Skeletal muscle cell (primary cell): Measurements from ENCODE around the gene GPI.

Source experiments
- DNase-seq: peaks from one replicate; pipeline ENCODE4 v3.0.0-alpha.2; 2010; ENCODE audit warnings: low read depth
- H3K4me3 ChIP-seq: 2 replicates; pipeline ENCODE4 v1.5.1; 2011; ENCODE audit warnings: low read depth, mild to moderate bottlenecking, control low read depth, low read length, moderate library complexity

GPI gene

DNA sequence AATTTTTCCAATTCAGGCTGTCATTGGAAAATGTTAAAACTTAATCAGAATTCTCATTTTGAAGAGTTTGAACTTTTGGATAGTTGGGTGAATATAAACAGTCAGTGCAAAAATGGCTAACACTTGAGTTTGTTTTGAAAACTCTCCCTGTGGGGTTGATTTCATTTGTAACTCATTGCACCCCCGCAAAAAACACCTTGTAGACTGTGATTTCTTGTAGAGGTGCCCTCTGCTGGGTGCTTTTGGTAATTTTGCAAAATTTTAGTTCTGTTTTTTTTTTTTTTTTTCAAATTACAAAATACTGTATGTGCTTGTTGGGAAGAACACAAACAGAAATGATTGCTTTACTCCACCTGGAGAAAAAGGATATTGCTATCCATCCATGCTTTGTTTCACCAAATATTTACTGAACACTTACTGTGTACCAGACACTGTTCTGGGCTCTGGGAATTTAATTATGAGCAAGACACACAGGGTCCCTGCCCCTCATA, 28.2 kb upstream of the GPI start:
- DNase-seq = no peak

DNA sequence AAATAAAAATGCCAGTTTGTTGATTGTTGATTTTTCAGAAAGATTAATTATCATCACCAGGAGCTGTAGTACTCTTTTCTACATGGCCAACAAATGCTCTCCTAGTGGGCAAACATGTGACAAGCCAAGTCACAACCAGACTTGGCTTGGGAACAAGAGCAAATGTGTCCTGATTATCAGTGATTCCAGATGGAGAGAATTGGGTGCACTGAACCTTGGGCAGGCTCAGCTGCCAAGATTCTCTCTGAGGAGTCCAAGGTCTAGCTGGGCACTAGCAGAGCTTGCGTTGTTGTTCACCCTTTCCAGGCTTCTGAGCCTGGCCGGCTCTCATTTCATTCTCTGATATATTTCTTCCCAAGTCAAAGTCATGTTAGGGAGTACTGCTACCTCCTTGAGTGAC, 27.3 kb upstream of the GPI start:
- H3K4me3 ChIP-seq = no peak overlapping the region
- DNase-seq = no peak

More for the DNA sequence above, 28.2 kb upstream of the GPI start:
- H3K4me3 ChIP-seq = no peak overlapping the region

DNA sequence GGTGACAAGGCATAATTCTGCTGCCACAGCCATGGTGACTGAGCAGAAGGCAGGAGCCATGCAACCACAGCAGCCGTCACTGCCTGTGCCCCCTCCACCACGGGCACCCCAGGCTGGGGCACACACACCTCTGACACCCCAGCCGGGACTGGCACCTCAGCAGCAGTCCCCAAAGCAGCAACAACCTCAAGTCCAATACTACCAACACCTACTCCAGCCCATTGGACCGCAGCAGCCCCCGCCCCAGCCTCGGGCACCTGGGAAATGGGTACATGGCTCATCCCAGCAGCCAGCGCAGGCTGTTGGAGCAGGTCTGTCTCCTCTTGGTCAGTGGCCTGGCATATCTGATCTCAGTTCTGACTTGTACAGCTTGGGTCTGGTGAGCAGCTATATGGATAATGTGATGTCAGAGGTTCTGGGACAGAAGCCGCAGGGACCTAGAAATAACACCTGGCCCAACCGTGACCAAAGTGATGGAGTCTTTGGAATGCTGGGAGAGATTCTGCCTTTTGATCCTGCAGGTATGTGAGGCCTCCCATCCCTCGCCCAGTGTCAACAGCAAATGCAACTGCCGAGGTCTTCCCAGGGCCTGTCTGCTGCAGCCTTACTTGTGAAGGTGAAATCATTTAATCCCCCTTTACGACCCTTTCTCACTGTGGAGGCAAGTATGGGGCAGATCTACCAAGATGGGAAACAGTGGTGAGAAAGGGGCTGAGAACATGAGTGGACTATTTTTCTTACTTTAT, 22.9 kb upstream of the GPI start:
- no peak overlapping the region for H3K4me3 ChIP-seq
- no peak for DNase-seq

DNA sequence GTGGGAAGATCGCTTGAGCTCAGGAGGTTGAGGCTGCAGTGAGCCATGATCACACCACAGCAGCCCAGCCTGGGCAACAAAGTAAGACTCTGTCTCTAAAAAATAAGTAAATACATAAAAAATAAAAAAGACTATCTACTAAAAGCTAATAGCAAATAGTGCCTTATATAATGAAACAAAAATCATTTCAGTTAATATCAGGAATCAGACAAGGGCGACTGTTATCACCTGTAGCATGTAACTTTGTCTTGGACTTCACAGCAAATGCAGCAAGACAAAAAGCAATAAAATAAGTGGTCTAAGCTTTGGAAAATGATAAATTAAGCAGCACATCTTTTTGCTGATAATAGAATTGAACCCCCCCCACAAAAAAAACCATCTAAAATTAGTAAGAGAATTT, 21.2 kb upstream of the GPI start:
- no peak for DNase-seq
- no peak overlapping the region for H3K4me3 ChIP-seq

DNA sequence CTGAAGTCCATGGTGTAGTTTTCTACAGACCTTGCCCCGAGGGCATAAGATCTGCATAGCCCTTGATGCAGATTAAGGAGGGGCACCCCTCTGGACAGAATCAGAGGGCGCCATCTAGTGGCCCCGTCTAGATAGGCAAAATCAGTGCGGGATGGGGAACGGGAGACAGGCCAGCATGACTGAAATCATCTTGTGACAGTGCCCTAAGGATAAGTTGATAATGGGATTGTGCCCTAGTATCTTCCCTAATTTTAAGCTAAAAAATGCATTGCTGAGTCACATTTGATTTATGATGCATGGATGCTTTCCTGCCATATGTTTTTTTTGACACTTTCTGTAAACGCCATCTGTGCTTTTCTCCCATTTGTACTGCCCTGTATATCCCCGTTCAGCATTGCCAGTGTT, 19.0 kb upstream of the GPI start:
- H3K4me3 ChIP-seq = no peak overlapping the region
- DNase-seq = no peak

DNA sequence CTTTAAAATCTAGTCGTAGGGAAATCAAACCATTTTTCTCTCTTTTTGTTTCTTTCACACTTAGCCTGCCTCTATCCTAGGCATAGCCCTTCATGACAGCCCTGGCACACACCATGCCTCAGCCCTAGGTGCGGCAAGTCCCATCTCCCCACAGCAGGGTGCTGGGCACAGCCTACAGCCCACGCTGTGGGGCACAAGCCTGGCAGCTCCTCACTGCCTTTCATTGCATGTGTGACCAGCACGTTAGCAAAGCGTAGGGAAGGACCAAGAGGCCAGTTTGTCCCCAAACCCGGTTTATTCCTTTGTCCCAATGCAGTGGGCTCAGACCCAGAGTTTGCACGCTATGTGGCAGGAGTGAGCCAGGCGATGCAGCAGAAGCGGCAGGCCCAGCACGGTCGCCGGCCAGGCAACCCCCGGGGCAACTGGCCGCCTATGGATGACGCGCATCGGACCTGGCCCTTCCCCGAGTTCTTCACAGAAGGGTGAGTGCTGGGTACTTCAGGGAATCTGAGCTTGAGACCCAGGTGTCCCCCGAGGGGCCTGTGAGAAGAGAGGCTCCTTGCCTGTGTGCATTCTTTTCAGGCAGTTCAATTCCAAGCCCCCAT, 17.3 kb upstream of the GPI start:
- DNase-seq = no peak
- no peak overlapping the region for H3K4me3 ChIP-seq

DNA sequence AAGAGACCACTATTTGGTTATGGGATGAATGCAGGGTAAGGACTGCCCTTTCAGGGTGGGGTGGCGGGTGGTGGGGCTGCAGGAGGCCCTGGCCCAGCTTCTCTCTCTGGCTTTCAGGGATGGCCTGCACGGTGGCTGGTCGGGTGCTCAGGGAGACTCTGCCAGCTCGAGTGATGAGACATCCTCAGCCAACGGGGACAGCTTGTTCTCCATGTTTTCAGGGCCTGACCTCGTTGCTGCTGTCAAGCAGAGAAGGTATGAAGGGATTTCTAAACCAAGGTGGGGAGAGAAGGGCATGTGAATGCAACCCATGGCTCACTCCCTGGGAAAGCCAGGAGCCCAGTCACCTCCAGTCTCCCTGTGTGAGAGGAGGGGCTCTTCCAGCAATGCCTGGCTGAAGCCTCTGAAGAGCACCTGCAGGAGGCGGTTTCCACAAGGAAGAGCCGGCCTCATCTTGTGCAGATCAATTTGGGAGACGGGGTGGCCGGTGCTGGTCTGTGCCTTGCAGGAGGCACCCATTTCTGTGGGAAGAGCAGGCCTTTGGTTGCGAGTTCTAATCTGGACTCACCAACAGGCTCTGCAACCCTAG, 16.0 kb upstream of the GPI start:
- no peak for DNase-seq
- no peak overlapping the region for H3K4me3 ChIP-seq

DNA sequence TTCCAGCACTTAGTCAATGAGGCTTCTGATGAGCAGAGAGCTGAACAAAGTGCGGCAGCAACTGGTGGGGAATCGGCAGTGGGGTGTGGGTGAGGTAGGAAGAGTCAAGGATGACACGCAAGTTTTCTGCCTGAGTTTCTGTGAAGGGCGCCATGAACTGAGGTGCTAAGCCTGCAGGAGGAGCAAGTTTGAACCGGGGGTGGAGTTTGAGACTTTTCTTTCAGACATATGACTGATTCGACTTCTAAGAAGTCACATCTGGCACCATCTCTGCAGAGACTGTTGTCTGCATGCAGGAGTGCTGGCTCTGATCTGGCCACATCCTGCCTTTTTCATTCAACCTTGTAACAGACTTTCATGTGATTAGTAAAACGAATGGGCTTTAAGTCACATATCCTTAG, 14.8 kb upstream of the GPI start:
- DNase-seq = no peak
- no peak overlapping the region for H3K4me3 ChIP-seq

DNA sequence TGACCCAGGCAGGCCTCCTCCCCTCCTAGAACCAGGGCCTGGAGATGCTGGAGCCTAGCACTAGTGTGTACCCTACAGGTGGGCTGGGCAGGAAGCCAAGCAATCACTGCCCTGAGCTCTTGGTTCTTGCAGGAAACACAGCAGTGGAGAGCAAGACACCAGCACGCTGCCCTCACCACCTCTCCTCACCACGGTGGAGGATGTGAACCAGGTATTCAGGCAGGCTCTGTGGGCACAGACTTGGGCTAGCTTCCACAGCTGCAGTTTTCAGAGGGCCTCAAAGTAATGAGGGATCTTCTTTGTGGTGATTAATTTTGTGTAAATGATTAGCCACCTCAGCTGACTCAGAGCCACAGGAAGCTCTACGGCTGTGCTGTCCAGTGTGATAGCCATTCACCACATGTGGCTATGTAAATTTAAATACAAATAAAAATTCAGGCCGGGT, 13.6 kb upstream of the GPI start:
- no peak overlapping the region for H3K4me3 ChIP-seq
- no peak for DNase-seq

DNA sequence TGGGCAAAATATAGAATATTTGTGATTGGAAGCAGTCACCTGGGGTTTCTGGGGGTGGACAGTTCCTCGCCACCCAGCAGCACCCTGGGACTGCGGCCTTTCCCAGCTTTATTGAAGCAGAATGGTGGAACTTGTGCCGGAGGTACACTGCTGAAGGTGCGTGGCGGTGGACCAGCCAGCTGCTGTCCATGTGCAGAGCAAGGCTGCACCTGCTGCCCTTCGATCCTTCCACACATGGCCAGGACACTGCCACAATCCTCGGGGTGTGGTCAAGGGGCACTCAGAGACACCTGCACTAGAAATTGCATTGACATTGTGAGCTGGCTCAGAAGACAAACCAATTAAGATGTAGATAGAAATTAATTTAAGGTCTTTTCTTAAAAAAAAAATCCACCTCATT, 11.4 kb upstream of the GPI start:
- DNase-seq = no peak
- no peak overlapping the region for H3K4me3 ChIP-seq

DNA sequence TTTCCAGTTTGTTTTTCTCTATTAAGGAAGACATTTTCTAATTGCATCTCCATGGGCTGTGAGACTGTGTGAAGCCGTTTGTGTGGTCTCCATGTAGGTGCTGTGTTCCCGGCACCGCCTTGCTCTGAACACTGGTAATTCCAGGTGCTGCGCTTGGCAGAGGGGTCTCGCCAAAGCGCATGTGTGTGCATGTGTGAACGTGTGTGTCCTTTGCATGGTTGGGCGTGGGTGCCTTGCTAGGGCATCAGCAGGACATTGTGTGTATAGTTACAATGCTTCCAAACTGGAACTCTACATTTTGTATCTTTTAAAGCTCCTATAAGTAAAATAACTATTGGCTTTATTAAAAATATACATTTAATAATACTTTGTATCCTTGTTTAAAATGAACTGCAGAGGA, 9.8 kb upstream of the GPI start:
- no peak for DNase-seq
- H3K4me3 ChIP-seq = no peak overlapping the region

DNA sequence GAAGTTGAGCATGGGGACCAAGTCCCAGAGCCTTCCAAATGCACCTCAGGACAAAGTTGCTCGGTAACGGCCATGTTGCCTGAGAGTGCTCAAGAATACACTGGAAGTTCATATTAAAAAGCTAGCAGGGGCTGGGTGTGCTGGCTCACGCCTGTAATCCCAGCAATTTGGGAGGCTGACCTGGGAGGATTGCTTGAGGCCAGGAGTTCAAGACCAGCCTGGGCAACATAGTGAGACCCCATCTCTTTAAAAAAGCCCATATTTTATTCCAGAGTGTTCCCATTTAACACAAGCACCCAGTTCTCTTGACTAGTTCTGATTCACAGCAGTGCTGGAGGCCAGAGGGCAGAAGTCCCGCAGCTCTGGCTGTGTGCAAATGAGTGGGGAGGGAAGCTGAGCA, 8.1 kb upstream of the GPI start:
- no peak for DNase-seq
- no peak overlapping the region for H3K4me3 ChIP-seq

DNA sequence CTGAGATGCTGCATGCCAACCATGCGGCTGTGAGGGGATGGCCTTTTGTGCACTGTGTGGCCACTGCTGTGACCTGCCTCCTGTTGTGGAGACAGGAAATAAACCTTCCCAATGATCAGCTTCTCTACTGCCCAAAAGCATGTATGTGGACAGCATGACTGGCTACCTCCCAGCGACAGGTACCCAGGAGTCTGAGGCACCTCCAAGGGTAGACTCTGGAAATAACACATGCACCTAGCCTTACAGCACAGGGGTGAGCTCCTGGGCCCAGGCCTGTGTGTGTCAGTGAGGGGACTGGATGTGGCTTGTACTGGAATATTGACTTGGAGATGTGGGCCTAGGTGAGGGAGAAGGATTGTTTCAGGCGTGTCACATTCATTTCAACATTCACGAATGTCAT, 7.6 kb upstream of the GPI start:
- DNase-seq = no peak
- no peak overlapping the region for H3K4me3 ChIP-seq

DNA sequence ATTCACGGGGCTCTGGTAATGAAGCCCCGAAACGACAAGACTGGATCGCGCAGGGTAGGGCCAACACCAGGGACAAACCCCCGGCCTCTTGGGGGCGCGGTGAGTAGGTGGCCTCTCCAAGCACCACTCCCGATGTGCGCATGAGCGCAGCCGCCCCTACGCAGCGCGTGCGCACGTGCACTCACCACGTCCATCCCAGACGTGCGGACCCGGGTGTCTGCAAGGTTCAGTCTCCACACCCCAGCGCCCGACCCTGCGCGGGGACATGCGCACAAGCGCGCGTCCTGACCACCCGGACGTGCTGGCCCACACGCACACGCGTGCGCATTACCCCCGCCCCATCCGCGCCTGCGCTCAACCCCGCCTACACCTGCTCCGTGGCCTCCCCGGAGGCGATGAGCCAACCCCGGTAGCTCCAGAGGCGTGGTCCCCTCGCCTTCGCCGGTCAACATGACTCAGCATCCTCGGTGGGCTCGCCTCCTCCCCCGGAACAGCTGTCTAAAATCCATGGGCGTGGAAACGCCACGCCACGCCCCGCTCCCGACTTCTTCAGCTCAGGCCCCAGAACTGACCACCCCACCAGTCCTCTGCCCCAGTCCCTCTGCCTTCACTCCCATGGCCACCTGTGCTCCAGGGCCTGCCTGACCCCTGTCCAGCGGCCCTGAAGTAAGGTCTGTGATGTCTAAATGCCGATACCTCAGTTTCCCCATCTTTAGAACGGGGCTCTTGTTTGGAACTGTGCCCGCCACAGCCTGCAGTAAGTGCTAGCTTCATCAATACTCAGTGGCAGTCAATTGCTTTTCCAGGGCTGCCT, 5.6 kb upstream of the GPI start:
- H3K4me3 ChIP-seq = peak overlapping the region; percentile 33
- DNase-seq = peak; percentile 97

DNA sequence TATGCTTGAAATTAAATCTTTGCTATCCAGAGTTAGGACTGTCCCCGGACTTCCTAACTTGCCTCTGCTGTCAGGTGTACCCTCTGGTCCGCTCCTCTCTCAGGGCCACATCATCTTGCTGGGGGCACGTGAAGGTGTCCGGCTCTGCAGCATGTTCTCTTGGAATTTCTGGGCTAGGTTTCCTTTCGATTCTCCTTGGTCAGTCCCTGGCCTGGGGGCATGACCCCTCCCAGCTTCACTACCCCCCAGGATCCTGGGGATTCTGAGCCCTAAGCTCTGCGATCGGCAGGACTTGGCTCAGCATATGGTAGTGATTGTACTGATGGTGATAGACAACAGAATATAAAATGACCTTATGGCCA, 5.1 kb upstream of the GPI start:
- no peak for DNase-seq
- peak overlapping the region; percentile 33 for H3K4me3 ChIP-seq

DNA sequence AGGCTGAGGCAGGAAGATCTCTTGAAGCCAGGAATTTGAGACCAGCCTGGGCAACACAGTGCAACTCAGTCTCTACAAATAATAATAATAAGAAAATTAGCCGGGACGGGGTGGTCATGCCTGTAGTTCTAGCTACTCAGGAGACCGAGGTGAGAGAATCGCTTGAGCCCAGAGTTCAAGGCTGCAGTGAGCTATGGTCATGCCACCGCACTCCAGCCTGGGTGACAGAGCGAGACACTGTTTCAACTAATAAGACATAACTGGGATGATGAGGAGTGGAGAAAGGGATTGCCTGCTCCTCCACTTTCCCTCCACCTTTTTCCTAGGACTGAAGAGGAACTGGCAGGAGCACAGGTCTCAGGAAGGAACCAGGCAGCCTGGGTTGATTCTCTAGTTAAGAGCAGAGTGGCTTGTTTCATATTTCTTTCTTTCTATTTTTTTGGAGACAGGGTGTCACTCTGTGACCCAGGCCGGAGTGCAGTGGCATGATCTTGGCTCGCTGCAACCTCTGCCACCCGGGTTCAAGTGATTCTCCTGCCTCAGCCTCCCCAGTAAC, 4.6 kb upstream of the GPI start:
- H3K4me3 ChIP-seq = no peak overlapping the region
- DNase-seq = no peak

DNA sequence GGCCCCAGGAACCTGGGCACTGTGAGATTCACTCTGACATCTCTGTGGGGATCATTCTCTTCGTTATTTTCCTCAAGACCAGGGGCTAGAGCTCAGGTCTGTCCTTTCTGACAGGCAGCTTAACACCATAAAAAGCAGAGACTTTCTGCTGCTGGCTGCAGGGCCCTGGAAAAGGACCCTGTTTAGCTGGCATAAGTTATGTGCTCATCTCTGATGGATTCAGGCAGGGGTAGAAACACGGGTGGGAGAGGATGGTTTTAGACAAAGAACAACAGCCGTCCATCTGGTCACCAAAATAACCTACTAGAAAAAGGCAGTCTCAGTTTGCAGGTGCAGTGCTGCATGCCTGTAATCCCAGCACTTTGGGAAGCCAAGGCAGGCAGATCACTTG, 2.3 kb upstream of the GPI start:
- DNase-seq = no peak
- no peak overlapping the region for H3K4me3 ChIP-seq

DNA sequence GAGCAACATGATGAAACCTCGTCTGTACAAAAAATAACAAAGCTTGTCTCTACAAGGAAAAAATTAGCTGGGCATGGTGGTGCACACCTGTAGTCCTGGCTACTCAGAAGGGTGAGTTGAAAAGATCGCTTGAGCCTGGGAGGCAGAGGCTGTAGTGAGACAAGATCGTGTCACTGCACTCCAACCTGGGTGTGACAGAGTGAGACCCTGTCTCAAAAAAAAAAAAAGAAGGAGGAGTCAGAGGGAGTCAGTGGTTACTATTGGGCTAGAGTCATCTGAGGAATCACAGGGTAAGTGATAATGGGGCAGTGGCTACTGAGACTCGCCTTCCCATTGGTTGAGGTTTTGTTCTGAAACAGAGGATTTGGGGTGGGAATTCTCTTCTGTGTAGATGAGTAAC, 1.9 kb upstream of the GPI start:
- H3K4me3 ChIP-seq = no peak overlapping the region
- no peak for DNase-seq

DNA sequence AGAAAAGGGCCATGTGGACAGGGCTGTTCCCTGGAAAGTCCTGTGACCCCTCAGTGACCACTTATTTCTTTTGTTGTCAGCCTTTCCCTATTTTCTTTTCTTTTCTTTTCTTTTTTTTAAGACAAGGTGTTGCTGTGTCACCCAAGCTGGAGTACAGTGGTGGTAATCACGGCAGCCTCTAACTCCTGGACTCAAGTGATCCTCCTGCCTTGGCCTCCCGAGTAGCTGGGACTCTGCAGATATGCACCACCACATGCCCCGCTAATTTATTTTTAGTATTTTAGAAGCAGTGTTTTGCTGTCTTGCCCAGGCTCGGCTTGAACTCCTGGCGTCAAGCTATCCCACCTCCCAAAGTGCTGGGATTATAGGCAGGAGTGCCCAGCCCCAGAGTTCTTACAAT, 1.1 kb upstream of the GPI start:
- DNase-seq = no peak
- no peak overlapping the region for H3K4me3 ChIP-seq

DNA sequence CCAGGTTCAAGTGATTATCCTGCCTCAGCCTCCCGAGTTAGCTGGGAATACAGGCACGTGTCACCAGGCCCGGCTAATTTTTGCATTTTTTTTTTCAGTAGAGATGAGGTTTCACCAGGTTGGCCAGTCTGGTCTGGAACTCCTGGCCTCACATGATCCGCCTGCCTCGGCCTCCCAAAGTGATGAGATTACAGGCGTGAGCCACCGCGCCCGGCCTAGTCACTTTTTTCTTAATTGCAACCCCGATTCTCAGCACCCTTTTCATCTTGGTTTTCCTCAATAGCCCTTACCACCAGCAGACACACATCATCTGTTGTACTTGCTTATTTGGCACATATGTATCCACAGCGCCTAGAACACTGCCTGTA, 550 bp upstream of the GPI start:
- no peak for DNase-seq
- H3K4me3 ChIP-seq = peak overlapping the region; percentile 90
